HPDE6-E6E7 (cell line): ENCODE measurements around the gene TACO1.

Experiments used
- DNase-seq: peaks from one replicate; pipeline ENCODE4 v3.0.0; 2011; ENCODE audit warnings: missing footprints; ENCODE audit errors: extremely low spot score

The TACO1 gene

DNA sequence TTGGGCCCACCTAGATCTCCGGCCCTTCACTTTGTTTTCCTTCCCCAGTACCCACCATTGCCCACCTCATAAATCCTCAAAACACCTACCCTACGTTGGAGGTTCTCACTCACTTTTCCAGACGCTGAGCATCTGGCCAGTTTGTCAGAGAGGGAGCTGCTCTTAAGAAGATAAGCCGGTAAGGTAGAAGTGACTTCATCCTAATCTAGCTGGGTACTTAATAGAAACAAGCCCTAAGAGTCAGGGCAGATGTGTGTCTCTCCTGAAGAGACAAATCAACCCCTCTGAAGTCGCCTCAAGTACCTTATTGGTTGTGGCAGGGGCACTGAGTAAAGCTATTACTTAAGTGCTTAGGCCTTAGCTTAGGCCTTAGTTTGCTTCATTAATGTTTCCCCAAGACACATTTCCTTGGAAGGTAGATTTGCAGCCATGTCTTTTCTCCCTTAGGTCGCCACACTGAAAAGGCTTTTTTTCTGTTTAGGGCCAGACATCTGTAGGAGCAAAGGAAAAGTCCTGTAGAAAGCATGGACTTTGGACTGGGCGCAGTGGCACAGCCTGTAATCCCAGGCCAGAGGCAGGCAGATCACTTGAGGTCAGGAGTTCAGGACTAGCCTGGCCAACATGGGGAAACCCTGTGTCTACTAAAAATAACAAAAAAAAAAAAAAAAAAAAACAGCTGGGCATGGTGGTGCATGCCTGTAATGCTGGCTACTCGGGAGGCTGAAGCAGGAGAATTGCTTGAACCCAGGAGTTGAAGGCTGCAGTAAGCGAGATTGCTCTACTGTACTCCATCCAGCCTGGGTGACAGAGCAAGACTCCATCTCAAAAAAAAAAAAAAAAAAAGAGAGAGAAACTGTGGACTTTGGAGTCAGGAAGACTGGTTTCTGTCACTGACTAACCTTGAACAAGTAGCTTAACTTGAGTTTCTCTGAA lies 1.0 kb downstream of the TACO1 start:
- no peak for DNase-seq

DNA sequence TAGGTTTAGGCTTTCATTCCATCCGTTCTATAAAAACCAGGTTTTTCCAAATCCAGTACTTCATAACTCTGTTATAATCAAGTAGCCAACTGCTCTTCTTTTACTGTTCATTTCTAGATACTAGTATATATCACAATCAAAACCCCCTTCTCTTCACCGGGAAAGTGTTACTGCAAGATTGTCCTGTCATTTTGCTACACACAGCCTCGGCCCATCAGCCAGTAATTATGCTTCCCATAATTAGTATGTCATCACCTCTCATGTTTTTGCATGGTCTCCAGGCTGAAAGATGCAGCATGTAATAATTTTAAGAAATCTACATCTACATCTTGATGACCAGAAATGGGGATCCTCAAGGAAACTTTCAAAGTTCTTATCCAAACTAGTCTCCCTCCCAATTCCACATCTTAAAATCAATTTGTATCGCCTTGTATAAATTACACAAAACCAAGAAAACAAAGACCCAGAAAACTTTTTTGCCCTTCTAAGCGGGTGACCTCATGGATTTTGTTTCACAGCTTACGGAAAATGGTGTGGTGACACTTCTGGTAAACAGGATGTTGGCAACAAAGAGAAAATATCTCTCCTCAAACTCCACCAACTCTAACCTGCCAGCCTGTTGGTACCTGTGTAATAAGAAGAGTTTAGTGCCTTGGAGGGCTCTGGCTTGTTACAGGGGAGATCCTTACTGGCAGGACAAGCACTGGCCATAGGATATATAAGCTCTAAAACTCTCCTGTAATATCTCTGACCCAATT lies 9.3 kb downstream of the TACO1 start:
- no peak for DNase-seq

DNA sequence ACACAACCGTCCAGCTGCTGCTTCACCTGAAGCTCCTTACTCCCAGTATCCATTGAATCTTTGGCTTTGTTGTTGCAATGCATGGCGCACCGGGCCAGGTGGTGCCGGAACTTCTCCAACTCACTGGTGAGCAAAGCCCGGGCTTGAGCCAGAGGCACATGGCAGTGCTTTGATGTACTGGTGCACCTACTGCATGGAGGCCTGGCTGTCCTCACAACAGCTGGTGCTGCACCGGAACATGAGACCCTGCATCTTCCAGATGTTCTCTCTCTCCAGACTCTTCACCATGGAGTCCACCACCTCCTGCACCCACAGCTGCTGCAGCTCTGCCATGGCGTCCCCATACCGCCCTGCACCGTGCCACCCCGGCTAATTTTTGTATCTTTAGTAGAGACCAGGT lies 10.2 kb downstream of the TACO1 start:
- no peak for DNase-seq

DNA sequence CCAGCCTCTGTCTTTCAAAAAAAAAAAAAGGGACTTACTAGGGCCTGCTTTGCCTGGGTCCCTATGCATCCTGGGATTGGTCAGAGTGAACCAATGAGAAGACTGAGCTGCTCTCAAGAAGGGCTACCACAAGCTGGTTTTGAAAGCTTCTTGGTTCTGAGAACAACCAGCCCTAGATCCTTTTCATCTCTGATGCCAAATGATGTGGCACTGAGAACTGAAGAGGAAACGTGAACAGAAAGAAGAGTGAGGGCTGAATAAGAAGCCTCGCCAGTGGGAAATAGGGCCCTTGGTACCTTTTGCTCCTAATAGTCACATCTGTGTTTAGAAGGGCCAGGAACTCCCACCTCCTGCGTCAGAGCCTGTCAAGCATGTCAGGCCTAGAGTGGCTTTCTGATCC lies 10.7 kb downstream of the TACO1 start:
- DNase-seq = no peak

DNA sequence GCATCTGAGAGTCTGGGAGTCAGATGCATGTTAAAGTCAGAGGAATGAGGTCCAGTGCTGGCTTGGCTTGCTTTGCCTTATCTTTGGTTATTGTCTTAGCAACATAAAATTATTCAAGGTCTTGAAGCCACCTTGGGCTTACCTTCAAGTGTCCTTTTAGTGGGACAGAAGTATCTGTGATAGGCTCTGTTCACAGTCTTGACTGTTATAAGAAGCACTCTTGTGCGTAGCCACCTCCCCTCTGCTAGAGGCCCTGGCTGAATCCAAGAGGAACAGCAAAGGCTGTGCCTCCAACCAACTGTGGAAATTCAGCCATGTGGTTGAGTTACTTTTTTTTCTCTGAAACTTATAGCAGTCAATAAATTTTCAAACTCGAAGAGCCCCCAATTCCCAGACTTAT lies 13.0 kb downstream of the TACO1 start:
- DNase-seq = no peak

DNA sequence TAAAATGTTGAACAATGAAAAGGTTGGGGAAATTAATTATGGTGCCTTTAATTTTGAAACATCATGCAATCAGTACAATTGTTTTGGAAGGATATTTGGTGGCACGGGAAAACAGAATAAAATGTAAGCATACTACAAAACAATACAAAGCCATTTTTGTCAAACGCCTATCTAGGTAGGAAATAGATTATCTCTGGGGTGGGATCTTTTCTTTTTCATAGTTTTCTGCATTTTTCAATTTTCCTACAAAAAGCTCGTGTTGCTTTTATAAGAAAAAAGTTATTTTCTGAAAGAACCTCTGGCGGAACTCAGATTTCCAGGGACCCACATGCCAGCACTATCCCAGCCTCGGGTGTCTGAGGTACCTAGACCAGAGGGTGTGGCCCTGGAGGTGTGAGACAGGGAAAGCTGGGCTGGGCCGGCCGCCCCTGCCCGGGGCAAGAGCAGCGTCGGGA lies 20.6 kb downstream of the TACO1 start:
- DNase-seq = peak; percentile 52

DNA sequence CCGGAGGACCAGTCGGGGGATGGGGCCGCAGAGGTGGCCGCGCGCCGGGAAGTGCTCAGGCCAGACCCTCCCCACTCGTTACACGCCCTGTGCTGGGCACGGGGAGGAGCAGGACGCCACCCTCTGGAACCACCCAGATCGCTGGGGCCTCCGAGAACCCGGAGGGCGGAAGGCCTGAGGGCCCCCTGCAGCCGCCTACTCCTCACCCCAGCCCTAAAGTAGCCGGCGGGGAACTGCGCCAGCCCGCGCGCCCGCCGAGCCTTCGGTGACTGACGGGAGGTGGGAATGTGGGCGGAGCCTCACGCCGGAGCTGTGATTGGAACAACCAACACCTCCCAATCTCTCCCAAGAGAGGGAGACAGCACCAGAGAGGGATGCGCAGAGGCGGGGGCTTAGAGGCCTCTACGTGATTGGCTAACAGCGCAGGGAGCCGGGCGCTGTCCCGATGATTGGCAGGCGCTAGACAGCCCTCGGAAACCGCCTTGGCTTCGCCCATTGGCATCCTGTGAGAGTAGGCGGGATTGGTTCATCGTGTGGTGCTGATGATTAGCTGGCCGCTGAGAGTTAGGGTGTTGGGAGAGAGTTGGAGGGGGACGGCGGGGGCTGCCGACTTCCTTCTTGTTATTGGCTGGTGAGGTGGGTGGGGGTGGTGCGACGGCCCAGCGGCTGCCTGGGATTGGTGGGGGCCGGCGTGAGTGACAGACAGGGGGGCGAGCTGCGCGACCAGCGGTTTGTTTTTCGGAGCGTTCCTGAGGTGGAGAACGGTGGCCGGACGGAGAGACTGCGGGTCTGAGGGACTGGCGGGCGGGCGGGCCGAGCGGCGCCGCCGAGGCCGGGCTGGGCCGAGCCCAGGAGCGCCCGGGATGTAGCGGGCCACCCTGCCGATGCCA lies 21.2 kb downstream of the TACO1 start, which contains the start of gene MAP3K3:
Gene MAP3K3, plus strand, starts transcription at position 734 of the 890 bp plus-strand sequence. CDS start 343 bp downstream, outside the sequence.
- DNase-seq = peak; percentile 100

DNA sequence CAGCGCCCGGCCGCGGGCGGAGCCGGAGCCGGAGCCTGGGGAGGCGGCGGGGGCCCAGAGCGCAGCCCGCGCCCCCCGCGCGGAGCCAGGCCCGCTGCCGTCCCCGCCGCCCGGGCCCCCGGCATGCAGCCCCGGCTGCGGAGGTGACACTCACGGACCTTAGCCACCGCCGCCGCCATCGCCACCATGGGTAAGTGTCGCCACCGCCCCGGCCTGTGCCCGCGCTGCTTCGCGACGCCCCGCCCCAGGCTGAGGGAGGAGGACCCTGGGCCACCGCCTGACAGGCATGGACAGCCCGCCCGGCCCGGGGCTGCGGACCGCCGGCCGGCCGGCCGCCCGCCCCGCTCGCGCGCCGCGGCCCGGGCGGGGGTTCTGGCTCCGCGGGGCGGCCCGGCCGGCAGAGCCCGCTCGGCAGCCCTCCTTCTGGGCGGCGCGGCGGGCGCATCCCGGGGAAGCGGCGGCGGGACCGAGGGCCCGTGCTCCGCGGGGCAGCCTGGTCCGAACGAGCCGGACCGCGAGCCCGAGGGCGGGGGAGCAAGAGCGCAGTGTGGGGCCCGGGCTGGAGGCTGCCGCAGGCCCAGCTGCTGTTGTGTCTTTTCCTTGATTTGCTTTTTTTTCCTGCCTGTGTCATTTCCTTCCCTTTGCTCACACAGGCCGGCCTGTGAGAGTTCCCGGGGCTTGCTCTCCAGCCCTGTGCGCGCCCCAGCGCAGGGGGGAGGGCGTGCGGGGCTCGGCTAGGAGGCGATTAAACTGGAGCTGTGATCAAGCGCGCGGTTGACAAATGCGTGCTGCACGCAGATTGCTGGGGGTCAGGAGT lies 22.1 kb downstream of the TACO1 start:
- DNase-seq = peak; percentile 52

DNA sequence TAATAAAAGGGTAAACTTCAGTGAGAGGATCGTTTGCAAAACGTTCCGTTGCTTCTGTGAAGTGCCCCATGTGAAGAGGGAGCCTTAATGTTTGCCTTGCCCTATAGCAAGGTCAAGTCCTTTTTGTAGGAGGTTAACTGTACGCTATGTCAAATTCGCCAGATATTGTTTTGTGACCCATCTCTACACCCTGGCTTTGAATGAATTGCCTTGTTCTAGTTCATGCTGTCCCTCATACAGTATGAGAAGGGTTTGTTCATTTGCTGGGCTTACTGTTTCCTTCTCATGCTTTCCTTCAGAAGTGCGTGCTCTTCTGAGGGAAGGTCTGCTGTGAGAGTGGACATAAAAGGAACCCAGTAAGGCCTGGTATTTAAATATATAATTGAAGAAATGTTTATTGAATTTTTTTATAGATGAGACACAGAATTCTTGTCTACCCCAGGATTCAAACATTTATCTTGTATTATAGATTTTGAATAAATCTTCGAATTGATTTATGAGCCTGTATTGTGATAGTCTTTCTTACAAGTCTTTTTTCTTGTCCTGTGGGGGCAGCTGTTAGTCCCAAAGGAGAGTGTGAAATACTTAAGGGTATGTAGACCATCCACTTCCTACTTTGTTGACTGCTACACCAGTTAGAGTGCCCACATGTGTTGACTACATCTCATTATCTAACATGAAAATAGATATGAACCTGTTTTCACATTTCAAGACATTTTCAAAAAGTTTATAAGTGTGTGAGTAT lies 23.3 kb downstream of the TACO1 start:
- no peak for DNase-seq

DNA sequence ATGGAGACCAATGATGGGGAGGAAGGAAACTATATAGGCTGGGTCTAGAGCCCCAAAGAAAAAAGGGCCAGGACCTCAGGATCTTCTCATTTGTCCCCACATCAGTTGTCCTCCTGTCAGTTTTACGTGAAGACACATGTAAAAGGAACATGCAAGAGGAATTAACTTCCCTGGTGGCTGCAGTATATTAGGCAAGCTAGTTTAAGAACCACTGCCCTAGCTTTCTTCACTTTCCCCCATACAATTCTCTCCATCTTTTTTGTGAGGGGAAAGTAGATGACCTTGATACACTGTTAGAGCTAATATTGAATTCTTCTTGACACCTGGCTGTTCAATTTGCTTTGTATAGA lies 23.8 kb downstream of the TACO1 start:
- DNase-seq = no peak

DNA sequence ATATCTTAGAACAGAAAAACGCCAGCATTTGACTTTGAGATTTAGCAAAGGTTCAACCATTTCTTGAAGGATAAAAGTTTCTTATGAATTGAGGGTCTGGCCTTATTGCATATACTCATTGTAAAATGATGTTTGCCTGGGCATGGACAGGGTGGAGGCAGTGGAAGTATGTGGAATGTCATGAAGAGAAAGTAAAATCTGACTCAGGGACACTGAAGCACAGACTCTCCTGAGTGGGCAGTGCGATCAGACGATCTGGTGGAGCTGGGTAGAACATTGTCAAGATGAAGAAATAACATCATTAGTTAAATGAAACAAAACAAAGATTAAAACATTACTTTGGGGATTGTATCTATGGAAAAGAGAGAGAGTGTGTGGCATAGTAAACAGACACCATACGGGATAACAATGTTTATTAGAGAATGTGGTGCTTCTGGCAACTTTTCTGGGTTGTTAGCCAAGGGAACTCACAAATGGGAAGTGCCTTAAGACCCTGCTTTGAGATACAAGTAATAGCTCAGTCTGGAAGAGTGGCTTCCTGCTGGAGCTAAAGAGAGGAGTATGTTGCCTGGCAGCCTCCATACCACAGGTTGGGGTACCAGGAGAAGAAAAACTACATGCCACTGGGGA lies 26.0 kb downstream of the TACO1 start:
- no peak for DNase-seq

DNA sequence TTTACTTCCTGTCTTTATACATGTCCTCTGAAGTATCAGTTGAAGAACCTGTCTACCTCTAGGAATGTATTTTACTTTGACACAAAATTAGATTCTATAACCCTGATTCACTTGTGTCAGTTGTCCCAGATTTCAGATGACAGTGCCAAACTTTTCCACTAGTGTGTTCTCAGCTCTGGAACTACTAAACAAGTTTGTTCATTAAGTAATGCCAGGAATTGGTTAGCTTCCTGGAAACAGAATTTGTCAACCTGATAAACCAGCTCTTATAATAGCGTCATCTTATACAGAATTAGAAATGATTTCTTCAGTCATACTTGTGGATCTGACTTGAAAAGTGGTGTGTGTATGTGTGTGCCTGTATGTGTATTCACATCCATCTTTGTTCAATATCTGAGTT lies 28.9 kb downstream of the TACO1 start:
- DNase-seq = no peak

DNA sequence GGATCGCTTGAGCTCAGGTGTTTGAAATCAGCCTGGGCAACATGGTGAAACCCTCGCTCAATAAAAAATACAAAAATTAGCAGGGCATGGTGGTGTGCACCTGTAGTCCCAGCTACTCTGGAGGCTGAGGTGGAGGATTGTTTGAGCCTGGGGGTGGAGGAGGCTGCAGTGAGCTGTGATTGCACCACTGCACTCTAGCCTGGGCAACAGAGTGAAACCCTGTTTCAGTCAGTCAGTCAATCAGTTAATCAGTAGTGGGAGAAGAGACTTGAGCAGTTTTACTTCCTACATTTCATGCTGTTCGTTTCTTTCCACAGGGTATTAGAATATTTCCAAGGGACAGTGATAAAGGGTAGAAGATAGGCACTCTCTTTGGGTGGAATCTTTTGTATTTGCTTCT lies 30.4 kb downstream of the TACO1 start:
- DNase-seq = no peak

DNA sequence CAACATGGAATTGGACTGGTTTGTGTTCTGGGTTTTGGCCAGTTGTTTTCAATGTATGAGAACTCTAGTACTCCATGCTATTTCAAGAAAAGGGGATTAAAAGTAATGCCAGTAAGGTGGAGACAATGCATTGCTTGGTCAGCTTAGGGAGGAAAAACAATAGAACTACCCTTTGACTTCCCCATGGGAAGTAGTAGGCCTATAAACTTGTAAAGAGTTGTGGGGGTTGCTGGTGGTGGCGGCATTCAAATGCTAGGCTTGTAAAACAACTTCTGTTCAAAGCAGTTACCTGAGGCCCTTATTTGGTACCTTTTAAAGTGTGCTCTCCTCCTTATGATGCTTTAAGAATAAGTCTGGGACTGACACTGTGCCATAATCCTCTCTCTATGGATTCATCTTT lies 30.9 kb downstream of the TACO1 start:
- no peak for DNase-seq

DNA sequence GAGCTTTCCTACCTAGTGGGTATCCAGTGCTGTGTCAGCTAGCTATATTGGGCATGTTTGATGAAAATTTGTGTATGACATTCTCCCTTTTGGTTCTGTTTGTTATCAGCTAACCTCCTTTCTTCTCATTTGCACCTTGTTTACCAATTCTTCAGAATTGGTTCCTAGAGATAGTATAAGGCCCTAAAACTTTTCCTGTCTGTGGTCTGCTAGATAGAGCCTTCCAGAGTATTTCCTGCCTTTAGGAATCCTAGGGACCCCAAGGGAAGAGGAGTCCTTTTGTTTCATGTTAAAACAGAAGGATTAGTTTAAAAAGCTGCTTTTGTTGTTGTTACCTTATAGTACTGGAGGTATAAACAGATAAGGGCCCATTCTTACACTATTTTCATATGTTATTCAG lies 33.0 kb downstream of the TACO1 start:
- DNase-seq = no peak

DNA sequence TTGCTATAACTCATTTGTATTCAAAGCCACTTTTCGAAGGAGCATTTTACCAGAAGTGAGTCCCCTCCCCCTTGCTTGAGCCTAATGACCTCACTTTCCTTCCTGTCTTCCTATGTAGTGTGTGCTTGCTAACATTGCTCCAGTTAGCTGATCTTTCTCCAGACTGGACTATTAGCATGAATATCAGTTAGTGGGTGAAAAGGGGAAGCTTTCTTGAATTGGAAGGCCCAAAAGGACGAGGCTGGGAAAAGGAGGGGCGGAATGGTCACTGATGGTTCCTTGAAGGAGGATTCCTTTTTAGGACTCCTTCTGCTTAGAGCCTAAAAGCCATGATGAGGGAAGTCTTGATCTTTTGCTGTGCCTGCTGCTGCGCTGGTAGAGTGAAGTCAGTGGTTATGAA lies 33.5 kb downstream of the TACO1 start:
- DNase-seq = no peak

DNA sequence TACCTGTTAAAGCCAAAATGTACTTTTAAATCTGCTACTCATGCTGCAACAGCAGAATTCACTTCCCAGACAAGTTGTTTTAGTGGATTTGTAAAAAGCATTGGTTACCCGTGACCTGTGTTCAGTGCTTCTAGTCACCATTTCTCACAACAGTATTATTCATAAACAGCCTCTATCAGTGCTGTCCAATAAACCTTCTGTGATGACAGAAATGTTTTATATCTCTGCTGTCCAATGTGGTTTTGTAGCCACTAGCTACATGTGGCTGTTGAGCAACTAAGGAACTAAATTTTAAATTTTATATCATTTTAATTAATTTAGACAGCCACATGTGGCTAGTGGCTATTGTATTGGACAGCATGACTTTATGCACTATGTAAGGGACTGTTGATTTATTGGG lies 34.1 kb downstream of the TACO1 start:
- DNase-seq = no peak

DNA sequence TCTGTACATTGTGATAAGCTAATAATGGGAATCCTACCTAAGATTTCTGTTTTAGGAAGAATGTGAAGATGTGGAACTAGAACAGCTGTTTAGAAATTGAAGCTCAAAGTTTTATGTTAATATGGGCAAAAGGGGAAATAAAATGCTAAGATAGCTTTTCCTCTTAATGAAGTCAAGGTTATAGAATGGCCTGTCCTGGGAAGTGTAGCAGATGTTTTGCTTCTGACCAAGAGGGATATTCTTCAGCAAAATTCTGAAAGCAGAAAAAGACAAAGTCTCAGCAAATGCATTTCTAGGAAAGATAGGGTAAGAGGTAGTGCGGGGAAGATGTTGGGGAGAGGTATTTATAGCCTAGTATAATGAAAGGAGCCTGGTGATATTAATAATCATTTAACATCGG lies 34.6 kb downstream of the TACO1 start:
- DNase-seq = no peak

DNA sequence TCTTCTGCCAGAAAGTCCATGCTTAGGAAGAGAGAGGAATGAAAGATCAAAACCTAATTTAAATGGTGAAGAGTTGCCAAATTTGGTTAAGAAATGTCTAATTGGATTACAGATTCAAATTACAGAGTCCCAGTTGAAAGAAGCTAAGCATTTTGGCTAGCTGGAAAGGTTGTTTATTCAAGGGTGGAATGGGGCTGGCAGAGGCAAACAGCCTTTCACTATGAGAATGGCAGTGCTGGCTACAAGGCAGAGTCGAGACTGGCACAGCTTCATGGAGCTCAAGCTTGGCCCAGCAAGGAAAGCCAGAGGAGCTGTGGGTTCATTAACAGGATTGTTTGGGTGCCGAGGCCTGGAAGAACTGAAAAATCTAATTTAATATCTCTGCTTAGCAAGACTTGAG lies 35.1 kb downstream of the TACO1 start:
- no peak for DNase-seq

DNA sequence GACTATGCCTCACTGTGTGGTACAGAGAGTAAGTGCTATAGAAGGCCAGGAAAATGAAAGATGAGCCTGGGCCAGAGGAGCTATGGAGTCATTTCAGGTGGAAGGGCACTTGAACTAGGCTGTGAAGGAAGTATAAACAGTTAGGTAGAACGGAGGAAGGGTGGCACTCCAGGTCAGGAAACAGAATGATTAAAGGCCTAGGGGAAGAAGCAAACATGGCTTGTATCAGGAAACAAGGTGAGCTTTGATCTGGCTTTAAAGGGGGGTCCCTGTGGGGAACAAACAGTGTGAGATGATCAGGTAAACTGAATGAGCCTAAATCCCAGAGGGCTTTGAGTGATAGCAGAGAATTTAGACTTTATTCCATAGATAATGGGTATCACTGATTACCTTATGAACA lies 38.4 kb downstream of the TACO1 start:
- DNase-seq = no peak
